Measurements from ENCODE around the gene EIF4G3.
"Not testable (repeated sequence)": the region's sequence is repeated elsewhere in the genome, so short reads cannot be mapped to it uniquely, and the experiment has no call there.

The EIF4G3 gene

GRCh38 chr1:20870718-20871117 lies 306.0 kb downstream of the EIF4G3 start:
- no peak overlapping the region for H3K4me3 ChIP-seq (ENCODE audit: low read length)
- TF ChIP-seq ZNF274 (IDR thresholded peaks at IDR 0.05; ENCODE audit: low read depth, low read length), result no peak

- H3K4me3 ChIP-seq (ENCODE audit: low read length), result no peak overlapping the region
- TF ChIP-seq ZNF274 (IDR thresholded peaks at IDR 0.05; ENCODE audit: low read depth, low read length), result no peak
Observed at GRCh38 chr1:20868263-20868662, 308.4 kb downstream of the EIF4G3 start.

DNA sequence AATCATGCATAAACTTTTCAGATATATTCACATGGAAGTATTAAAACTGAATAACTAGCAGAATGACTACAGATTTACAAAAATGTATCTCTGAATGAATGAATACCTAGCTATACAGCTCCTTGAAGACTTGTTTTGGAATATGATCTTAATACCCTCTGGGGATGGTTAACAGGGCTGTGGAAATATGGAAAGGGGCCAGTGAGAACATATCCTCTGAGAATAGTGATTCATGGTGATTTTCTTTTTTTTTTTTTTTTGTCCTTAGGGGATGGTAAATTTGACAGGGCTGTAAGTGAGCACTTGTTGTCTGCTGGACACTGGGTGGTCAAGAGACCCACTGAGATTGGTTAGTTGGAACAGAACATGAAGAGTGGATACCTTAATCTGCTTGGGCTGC lies 308.9 kb downstream of the EIF4G3 start:
- no peak for TF ChIP-seq ZNF274 (IDR thresholded peaks at IDR 0.05; ENCODE audit: low read depth, low read length)
- H3K4me3 ChIP-seq (ENCODE audit: low read length), result no peak overlapping the region

- TF ChIP-seq ZNF274 (IDR thresholded peaks at IDR 0.05; ENCODE audit: low read depth, low read length), result no peak
Observed at GRCh38 chr1:20867062-20867461, 309.6 kb downstream of the EIF4G3 start.

GRCh38 chr1:20865001-20865400 lies 311.7 kb downstream of the EIF4G3 start:
- no peak for TF ChIP-seq ZNF274 (IDR thresholded peaks at IDR 0.05; ENCODE audit: low read depth, low read length)
- H3K4me3 ChIP-seq (ENCODE audit: low read length), result no peak overlapping the region

More at GRCh38 chr1:20867062-20867461, 309.6 kb downstream of the EIF4G3 start:
- H3K4me3 ChIP-seq (ENCODE audit: low read length), result no peak overlapping the region

DNA sequence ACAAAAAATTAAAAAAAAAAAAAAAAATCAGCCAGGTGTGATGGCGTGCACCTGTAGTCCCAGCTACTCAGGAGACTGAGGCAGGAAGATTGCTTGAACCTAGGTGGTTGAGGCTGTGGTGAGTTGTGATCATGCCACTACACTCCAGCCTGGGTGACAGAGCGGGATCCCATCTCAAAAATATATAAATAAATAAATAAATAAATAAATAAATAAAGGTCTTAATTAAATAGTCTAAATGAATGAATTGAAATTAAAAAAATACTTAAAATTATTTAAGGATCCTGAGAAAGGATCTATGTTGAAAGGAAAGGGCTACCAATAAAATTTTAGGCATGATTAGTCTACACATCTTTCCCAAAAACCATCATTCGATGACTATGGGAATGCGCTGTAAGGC lies 322.2 kb downstream of the EIF4G3 start:
- no peak for TF ChIP-seq ZNF274 (IDR thresholded peaks at IDR 0.05; ENCODE audit: low read depth, low read length)
- no peak overlapping the region for H3K4me3 ChIP-seq (ENCODE audit: low read length)

- H3K4me3 ChIP-seq (ENCODE audit: low read length), result not testable (repeated sequence)
Observed at GRCh38 chr1:20851791-20852190, 324.9 kb downstream of the EIF4G3 start.

- TF ChIP-seq ZNF274 (IDR thresholded peaks at IDR 0.05; ENCODE audit: low read depth, low read length), result no peak
- H3K4me3 ChIP-seq (ENCODE audit: low read length), result no peak overlapping the region
Observed at GRCh38 chr1:20850021-20850420, 326.7 kb downstream of the EIF4G3 start.

GRCh38 chr1:20849100-20849499 lies 327.6 kb downstream of the EIF4G3 start:
- no peak overlapping the region for H3K4me3 ChIP-seq (ENCODE audit: low read length)
- TF ChIP-seq ZNF274 (IDR thresholded peaks at IDR 0.05; ENCODE audit: low read depth, low read length), result no peak

- TF ChIP-seq ZNF274 (IDR thresholded peaks at IDR 0.05; ENCODE audit: low read depth, low read length), result no peak
Observed at GRCh38 chr1:20848162-20848561, 328.5 kb downstream of the EIF4G3 start.

DNA sequence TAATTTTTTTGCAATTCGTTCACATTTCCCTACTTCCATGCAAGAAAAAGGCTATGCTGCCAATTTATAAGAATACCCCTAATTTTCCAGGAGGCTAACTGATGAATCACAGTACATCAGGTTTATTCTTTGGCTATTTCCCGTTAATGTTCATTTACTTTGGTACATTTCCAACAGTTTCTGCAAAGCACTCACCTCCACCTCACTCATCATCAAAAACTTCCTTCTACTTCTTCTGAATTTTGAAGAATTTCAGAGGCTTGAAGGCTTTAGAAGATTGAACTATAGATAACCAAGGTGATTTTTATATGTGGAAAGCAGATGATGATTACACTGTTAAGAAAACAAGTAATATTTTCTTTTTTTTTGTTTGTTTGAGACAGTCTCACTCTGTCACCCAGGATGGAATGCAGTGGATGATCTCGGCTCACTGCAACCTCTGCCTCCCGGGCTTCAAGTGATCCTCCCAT lies 329.1 kb downstream of the EIF4G3 start:
- no peak overlapping the region for H3K4me3 ChIP-seq (ENCODE audit: low read length)
- no peak for TF ChIP-seq ZNF274 (IDR thresholded peaks at IDR 0.05; ENCODE audit: low read depth, low read length)

More at GRCh38 chr1:20848162-20848561, 328.5 kb downstream of the EIF4G3 start:
- H3K4me3 ChIP-seq (ENCODE audit: low read length), result no peak overlapping the region

DNA sequence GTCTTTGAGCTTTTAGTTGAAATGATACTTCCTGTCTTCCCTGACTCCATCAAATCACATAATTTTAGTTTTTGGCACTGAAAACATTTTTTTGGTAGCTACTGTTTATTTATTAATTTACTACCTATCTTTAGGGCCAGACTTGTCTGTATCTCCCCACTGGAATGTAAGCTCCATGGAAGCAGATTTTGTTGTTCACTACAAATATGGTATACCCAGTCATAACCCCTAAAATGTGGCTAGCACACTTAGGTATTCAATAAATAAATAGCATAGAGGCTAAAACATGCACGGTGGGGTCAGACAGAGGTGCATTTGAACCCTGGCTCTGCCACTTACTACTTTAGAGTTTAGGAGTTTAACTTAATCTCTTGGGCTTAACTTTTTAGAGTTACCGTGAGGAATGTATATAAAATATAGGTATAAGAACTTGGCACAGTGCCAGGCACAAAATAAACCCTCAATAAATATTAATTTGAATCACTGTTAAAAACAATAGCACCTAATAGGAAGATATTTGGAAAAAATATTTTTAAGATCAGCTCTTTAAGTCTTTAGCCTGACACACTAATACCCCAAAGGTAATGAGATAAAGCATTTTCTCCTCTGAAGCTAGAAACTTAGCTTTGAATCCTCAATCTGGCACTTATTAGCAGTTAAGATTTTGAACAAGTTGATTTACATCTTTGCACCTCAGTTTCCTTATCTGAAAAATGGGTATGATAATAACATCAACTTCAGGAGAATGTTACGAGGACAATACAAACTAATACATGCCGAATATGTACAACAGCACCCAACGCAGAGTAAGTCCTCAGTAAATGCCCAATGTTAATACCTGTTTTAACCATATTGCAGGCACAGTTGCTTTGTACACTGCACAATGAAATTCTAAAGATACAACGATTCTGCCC lies 330.0 kb downstream of the EIF4G3 start:
- no peak overlapping the region for H3K4me3 ChIP-seq (ENCODE audit: low read length)
- TF ChIP-seq ZNF274 (IDR thresholded peaks at IDR 0.05; ENCODE audit: low read depth, low read length), result no peak

GRCh38 chr1:20840731-20841130 lies 336.0 kb downstream of the EIF4G3 start:
- no peak for TF ChIP-seq ZNF274 (IDR thresholded peaks at IDR 0.05; ENCODE audit: low read depth, low read length)
- no peak overlapping the region for H3K4me3 ChIP-seq (ENCODE audit: low read length)

DNA sequence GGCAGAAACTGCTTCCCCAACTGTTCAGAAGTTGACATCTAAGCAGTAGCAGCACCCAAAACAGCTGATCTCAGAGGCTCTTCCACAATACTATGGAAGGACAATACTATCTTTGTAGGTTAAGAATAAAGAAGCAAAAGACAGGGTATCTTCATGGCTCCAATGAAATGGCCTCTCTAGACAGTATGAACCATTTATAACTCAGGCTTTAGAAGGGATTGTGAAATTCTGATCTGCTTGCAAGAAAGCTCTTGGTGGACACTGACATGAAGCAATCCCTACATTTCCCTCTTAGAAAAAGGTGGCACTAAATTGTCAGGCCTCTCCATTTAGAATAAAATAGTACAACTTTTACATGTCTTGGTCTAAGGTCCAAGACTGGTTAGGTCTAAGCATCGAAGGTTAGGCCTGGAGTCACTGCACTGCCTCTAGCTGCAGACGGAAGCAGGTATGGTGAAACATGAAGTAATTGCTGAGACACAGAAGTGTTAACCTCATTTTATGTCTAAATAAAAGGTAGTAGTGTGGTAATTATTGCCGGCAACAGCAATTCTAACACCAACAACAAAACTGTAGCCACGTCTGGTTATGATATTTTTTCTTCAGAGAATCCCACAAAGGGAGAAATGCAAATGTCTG lies 339.0 kb downstream of the EIF4G3 start:
- H3K4me3 ChIP-seq (ENCODE audit: low read length), result no peak overlapping the region
- no peak for TF ChIP-seq ZNF274 (IDR thresholded peaks at IDR 0.05; ENCODE audit: low read depth, low read length)

GRCh38 chr1:20836230-20836629 lies 340.5 kb downstream of the EIF4G3 start:
- no peak overlapping the region for H3K4me3 ChIP-seq (ENCODE audit: low read length)
- no peak for TF ChIP-seq ZNF274 (IDR thresholded peaks at IDR 0.05; ENCODE audit: low read depth, low read length)

All from GM08714 (cell line).